ENCODE measurements around the gene RMND5A. TPM values are rescaled to one million over a fixed set of nuclear protein-coding genes. Genes with fewer than 3 reads are reported as not detected.

RMND5A gene
- polyA plus RNA-seq, 1 of the 3 experiments (the other 2 are of a cell fraction) = 4.3 TPM

GRCh38 chr2:86800856-86801567 lies 80.9 kb downstream of the RMND5A start:
- POLR2A ChIA-PET = no interaction called here
- Histone ChIP-seq H3K9me3 (no peaks in the 10 kb centered on the region), H3F3A (replicated peaks; ENCODE audit: insufficient read depth) (no peaks in the 10 kb centered on the region), H3K36me3 (replicated peaks in 1 of 2; ENCODE audit: control insufficient read depth in 1 of 2, insufficient read depth in 2 of 2, low read length in 1 of 2) (no peaks in the 10 kb centered on the region), H3K4me2 (no peak overlapping the region), H3K79me2 (ENCODE audit: insufficient read depth) (no peaks in the 10 kb centered on the region), H3K4me1 (ENCODE audit: control insufficient read depth in 1 of 2, insufficient read depth in 2 of 2, low read depth in 1 of 2, low read length in 1 of 2) (peaks cover 0 to under 1% of the 10 kb centered on the region in 2 experiments; a peak in 1 of 4 replicates), H3K4me3 (ENCODE audit: low read depth in 2 of 2, low read length in 1 of 2) (no peak overlapping the region), H3K9me2 (no peaks in the 10 kb centered on the region), H3K9ac (no peak overlapping the region), H3K27ac (ENCODE audit: low read depth in 2 of 2, low read length in 1 of 2) (no peak overlapping the region), H2AFZ (ENCODE audit: low read depth) (no peak overlapping the region), H3K27me3 (ENCODE audit: insufficient read depth) (no peaks in the 10 kb centered on the region), H4K20me1 (ENCODE audit: insufficient read depth) (no peaks in the 10 kb centered on the region)
- CTCF ChIA-PET = interaction anchor here (1.8 kb wide), 1 partner anchor 9 kb away, joined by 4 read pairs; no protein-coding TSS in a partner anchor
- no peak for TF ChIP-seq YY1 (IDR thresholded peaks at IDR 0.05; ENCODE audit: low read depth)
- no peak for TF ChIP-seq GATA2 (CRISPR knock-in tag; IDR thresholded peaks at IDR 0.05)
- TF ChIP-seq FOXJ3 (CRISPR knock-in tag; IDR thresholded peaks at IDR 0.05) = no peak
- TF ChIP-seq ELF1 (IDR thresholded peaks at IDR 0.05) = no peak
- no peak for TF ChIP-seq RXRA (IDR thresholded peaks at IDR 0.05; ENCODE audit: borderline replicate concordance, low read depth)
- no peak for TF ChIP-seq RAD21 (IDR thresholded peaks at IDR 0.05; ENCODE audit: low read length)
- TF ChIP-seq SIN3A (IDR thresholded peaks at IDR 0.05; ENCODE audit: borderline replicate concordance, low read depth, low read length) = no peak
- no peak for TF ChIP-seq JUND (IDR thresholded peaks at IDR 0.05)
- no peak for TF ChIP-seq FOSL2 (IDR thresholded peaks at IDR 0.05; ENCODE audit: borderline replicate concordance, low read depth)
- TF ChIP-seq SMC3 (IDR thresholded peaks at IDR 0.05; ENCODE audit: low read depth, low read length) = no peak
- no peak for TF ChIP-seq MXI1 (IDR thresholded peaks at IDR 0.05; ENCODE audit: low read depth, low read length)
- no peak for TF ChIP-seq IRF3 (IDR thresholded peaks at IDR 0.05; ENCODE audit: low read depth, low read length)
- TF ChIP-seq, protein P1, sequence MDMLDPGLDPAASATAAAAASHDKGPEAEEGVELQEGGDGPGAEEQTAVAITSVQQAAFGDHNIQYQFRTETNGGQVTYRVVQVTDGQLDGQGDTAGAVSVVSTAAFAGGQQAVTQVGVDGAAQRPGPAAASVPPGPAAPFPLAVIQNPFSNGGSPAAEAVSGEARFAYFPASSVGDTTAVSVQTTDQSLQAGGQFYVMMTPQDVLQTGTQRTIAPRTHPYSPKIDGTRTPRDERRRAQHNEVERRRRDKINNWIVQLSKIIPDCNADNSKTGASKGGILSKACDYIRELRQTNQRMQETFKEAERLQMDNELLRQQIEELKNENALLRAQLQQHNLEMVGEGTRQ (IDR thresholded peaks at IDR 0.05; ENCODE audit: borderline replicate concordance, low read depth, low read length) = no peak
- no peak for TF ChIP-seq ZBTB33 (IDR thresholded peaks at IDR 0.05; ENCODE audit: borderline replicate concordance, low read depth)
- TF ChIP-seq CTCF (IDR thresholded peaks at IDR 0.05) = no peak
- TF ChIP-seq TEAD4 (IDR thresholded peaks at IDR 0.05; ENCODE audit: borderline replicate concordance, insufficient read depth) = no peak
- no peak for TF ChIP-seq MEF2A (IDR thresholded peaks at IDR 0.05; ENCODE audit: borderline replicate concordance, low read depth)
- no peak for TF ChIP-seq FOXM1 (IDR thresholded peaks at IDR 0.05; ENCODE audit: low read depth)
- 60% methylated on average over 2 of the region's 2 CpGs for WGBS (ENCODE audit: low lambda C conversion rate)
- DNase-seq = no peak
